Measurements from ENCODE around the gene PRLR.

GRCh38 chr5:35117967-35118366 lies 112.3 kb downstream of the PRLR start:
- no peak for TF ChIP-seq CTCF (IDR thresholded peaks at IDR 0.05)
- TF ChIP-seq POLR2A (IDR thresholded peaks at IDR 0.05) = no peak

Measured in heart left ventricle (tissue), 13 donors.